ENCODE measurements around the gene CKMT2. TPM values are rescaled to one million over a fixed set of nuclear protein-coding genes. Genes with fewer than 3 reads are reported as not detected.

CKMT2 gene
- total RNA-seq, 1 experiment from 2014 or later, result not detected

- intact Hi-C loops (cut with micrococcal nuclease), result no loop called here
- Histone ChIP-seq H2AFZ (ENCODE audit: low read length) (no peak overlapping the region), H3K27me3 (ENCODE audit: low read length) (0 out of 2 replicates have a peak, but pooled peaks cover 3% of the 10 kb centered on the region), H3K4me2 (ENCODE audit: low read length) (no peak overlapping the region), H3K27ac (ENCODE audit: low read length) (no peak overlapping the region), H3K9ac (ENCODE audit: low read length) (no peak overlapping the region), H4K20me1 (ENCODE audit: low read length) (no peaks in the 10 kb centered on the region), H3K36me3 (ENCODE audit: low read depth, low read length) (no peaks in the 10 kb centered on the region), H3K4me1 (ENCODE audit: insufficient read depth, low read length) (no peaks in the 10 kb centered on the region), H3K9me3 (ENCODE audit: low read length) (no peaks in the 10 kb centered on the region), H3K79me2 (ENCODE audit: low read length) (no peaks in the 10 kb centered on the region), H3F3A (ENCODE audit: low read length, unreplicated experiment) (no peaks in the 10 kb centered on the region), H3K9me2 (replicated peaks; ENCODE audit: low read length) (no peaks in the 10 kb centered on the region), H3K4me3 (ENCODE audit: low read length) (no peak overlapping the region)
- DNase-seq (no peak), ATAC-seq (no peak)
- ChIA-PET POLR2A (ENCODE audit: unreplicated experiment) (no interaction called here), CTCF (no interaction called here)
- TF ChIP-seq EZH2 (IDR thresholded peaks at IDR 0.05; ENCODE audit: low read length, unreplicated experiment) (no peak), CTCF (conservative IDR thresholded peaks at IDR 0.05; ENCODE audit: low read depth, low read length) (no peak), EZH2phosphoT487 (IDR thresholded peaks at IDR 0.05; ENCODE audit: borderline replicate concordance, low read length) (no peak)
- BruUV-seq (replicated peaks), result no TSS peak
Observed at GRCh38 chr5:81189875-81190498, 43.1 kb upstream of the CKMT2 start.

GRCh38 chr5:81191726-81192372 lies 41.3 kb upstream of the CKMT2 start:
- Histone ChIP-seq H4K20me1 (ENCODE audit: low read length) (no peaks in the 10 kb centered on the region), H3K4me3 (ENCODE audit: low read length) (no peak overlapping the region), H3K27me3 (ENCODE audit: low read length) (0 out of 2 replicates have a peak, but pooled peaks cover 3% of the 10 kb centered on the region), H2AFZ (ENCODE audit: low read length) (no peak overlapping the region), H3K9me3 (ENCODE audit: low read length) (no peaks in the 10 kb centered on the region), H3F3A (ENCODE audit: low read length, unreplicated experiment) (no peaks in the 10 kb centered on the region), H3K79me2 (ENCODE audit: low read length) (no peaks in the 10 kb centered on the region), H3K4me1 (ENCODE audit: insufficient read depth, low read length) (no peaks in the 10 kb centered on the region), H3K4me2 (ENCODE audit: low read length) (no peak overlapping the region), H3K9ac (ENCODE audit: low read length) (no peak overlapping the region), H3K27ac (ENCODE audit: low read length) (no peak overlapping the region), H3K9me2 (replicated peaks; ENCODE audit: low read length) (no peaks in the 10 kb centered on the region), H3K36me3 (ENCODE audit: low read depth, low read length) (no peaks in the 10 kb centered on the region)
- intact Hi-C loops (cut with micrococcal nuclease), result no loop called here
- DNase-seq (no peak), ATAC-seq (no peak)
- no TSS peak for BruUV-seq (replicated peaks)
- POLR2A ChIA-PET (ENCODE audit: unreplicated experiment), result no interaction called here
- CTCF ChIA-PET, result no interaction called here
- TF ChIP-seq EZH2 (IDR thresholded peaks at IDR 0.05; ENCODE audit: low read length, unreplicated experiment), result no peak
- no peak for TF ChIP-seq CTCF (conservative IDR thresholded peaks at IDR 0.05; ENCODE audit: low read depth, low read length)
- no peak for TF ChIP-seq EZH2phosphoT487 (IDR thresholded peaks at IDR 0.05; ENCODE audit: borderline replicate concordance, low read length)

- Histone ChIP-seq H4K20me1 (ENCODE audit: low read length) (no peaks in the 10 kb centered on the region), H3K9ac (ENCODE audit: low read length) (no peak overlapping the region), H3K4me1 (ENCODE audit: insufficient read depth, low read length) (no peaks in the 10 kb centered on the region), H3F3A (ENCODE audit: low read length, unreplicated experiment) (no peaks in the 10 kb centered on the region), H2AFZ (ENCODE audit: low read length) (no peak overlapping the region), H3K79me2 (ENCODE audit: low read length) (no peaks in the 10 kb centered on the region), H3K9me2 (replicated peaks; ENCODE audit: low read length) (no peaks in the 10 kb centered on the region), H3K4me2 (ENCODE audit: low read length) (no peak overlapping the region), H3K4me3 (ENCODE audit: low read length) (no peak overlapping the region), H3K27me3 (ENCODE audit: low read length) (0 out of 2 replicates have a peak, but pooled peaks cover 3% of the 10 kb centered on the region), H3K36me3 (ENCODE audit: low read depth, low read length) (no peaks in the 10 kb centered on the region), H3K27ac (ENCODE audit: low read length) (no peak overlapping the region), H3K9me3 (ENCODE audit: low read length) (no peaks in the 10 kb centered on the region)
- DNase-seq, result no peak
- ATAC-seq, result peak; percentile 16; the same call in 1 of the 2 replicates
- TF ChIP-seq EZH2phosphoT487 (IDR thresholded peaks at IDR 0.05; ENCODE audit: borderline replicate concordance, low read length) (no peak), CTCF (conservative IDR thresholded peaks at IDR 0.05; ENCODE audit: low read depth, low read length) (no peak; the same call in 1 of the 2 replicates), EZH2 (IDR thresholded peaks at IDR 0.05; ENCODE audit: low read length, unreplicated experiment) (no peak)
- no TSS peak for BruUV-seq (replicated peaks)
- CTCF ChIA-PET, result no interaction called here
- POLR2A ChIA-PET (ENCODE audit: unreplicated experiment), result no interaction called here
- intact Hi-C loops (cut with micrococcal nuclease), result no loop called here
Observed at GRCh38 chr5:81192373-81192750, 40.8 kb upstream of the CKMT2 start.
